ENCODE measurements around the gene MAP1LC3B2. TPM values are rescaled to one million over a fixed set of nuclear protein-coding genes. Genes with fewer than 3 reads are reported as not detected.

MAP1LC3B2 gene
- total RNA-seq, 4 donors from 2014 or later: 1.1 to 2.5 TPM; not detected in 2

DNA sequence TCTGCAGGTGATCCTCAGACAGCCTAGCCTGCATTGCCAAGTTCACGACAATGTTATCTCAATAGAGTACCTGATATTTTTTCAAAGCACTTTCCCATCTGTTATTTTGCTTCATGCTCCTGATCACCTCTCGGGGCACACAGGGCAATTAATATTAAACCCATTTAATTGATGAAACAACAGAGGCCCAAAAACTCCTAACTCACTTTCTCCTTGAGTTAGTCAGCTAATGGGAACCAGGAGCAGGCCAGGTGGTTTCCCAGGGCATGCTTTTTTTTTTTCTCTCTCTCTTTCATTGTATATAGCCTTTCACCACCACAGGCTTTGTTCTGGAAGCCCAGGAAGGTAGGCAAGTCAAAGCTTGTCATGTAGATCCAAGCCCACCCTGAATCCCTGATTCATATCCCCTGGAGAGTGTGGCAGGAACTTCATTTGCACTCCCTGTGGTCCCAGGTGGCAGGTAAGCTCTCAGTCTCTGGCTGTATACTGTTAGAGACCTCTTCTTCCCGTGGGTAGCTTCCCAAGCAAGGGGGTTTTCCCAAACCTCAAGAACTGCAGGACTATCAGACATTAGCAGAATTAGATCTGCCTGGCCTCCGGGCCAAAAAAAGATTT, 41.6 kb upstream of the MAP1LC3B2 start:
- H3K27ac ChIP-seq: no peak overlapping the region
- WGBS, 2 donors (ENCODE audit: low coverage in 1 of 2): 85 to 93% methylated on average over 3 to 4 of the region's 4 CpGs
- in situ Hi-C loops (cut with MboI; ENCODE audit: low pct_ligation_motif_present in 1 of 4, low pct_unique_long_range_greater_than_20kb in 1 of 4, low sequenced_read_pairs in 3 of 4): no loop called here

DNA sequence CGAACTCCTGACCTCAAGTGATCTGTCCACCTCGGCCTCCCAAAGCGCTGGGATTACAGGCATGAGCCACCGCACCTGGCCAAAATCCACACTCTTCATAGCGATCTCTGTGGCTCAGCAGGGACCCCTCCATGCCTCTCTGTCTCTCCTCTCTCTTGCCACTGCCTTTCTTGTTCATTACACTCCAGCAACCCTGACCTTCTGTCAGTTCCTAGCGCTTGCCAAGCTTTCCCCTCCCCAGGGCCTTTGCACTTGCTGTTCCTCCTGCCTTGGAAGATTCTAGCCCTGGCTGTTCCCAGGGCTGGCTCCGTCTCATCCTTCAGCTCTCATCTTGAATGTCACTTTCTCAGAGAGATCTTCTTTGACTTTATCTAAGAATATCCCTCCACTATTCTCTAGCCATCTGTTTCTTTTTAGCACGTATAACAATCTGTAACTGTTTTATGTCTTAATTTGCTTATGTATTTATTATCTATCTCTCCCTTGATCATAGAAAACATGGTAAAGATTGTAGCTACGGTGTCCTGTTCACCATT, 38.9 kb upstream of the MAP1LC3B2 start:
- Histone ChIP-seq H3K27ac (no peak overlapping the region), H3K9me3 (no peaks in the 10 kb centered on the region), H3K27me3 (no peaks in the 10 kb centered on the region), H3K4me3 (no peak overlapping the region), H3K4me1 (peaks cover 0 to 5% (median under 1%) of the 10 kb centered on the region in 4 donors), H3K36me3 (no peaks in the 10 kb centered on the region)
- TF ChIP-seq EP300 (IDR thresholded peaks at IDR 0.05; ENCODE audit: low read depth) (no peak), POLR2A (IDR thresholded peaks at IDR 0.05) (no peak), POLR2AphosphoS5 (IDR thresholded peaks at IDR 0.05) (no peak)
- TF ChIP-seq, protein P1, sequence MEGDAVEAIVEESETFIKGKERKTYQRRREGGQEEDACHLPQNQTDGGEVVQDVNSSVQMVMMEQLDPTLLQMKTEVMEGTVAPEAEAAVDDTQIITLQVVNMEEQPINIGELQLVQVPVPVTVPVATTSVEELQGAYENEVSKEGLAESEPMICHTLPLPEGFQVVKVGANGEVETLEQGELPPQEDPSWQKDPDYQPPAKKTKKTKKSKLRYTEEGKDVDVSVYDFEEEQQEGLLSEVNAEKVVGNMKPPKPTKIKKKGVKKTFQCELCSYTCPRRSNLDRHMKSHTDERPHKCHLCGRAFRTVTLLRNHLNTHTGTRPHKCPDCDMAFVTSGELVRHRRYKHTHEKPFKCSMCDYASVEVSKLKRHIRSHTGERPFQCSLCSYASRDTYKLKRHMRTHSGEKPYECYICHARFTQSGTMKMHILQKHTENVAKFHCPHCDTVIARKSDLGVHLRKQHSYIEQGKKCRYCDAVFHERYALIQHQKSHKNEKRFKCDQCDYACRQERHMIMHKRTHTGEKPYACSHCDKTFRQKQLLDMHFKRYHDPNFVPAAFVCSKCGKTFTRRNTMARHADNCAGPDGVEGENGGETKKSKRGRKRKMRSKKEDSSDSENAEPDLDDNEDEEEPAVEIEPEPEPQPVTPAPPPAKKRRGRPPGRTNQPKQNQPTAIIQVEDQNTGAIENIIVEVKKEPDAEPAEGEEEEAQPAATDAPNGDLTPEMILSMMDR (IDR thresholded peaks at IDR 0.05): no peak
- in situ Hi-C loops (cut with MboI; ENCODE audit: low pct_ligation_motif_present in 1 of 4, low pct_unique_long_range_greater_than_20kb in 1 of 4, low sequenced_read_pairs in 3 of 4) (no loop called here), intact Hi-C loops (cut with DNase I; ENCODE audit: low total_unique reads) (no loop called here)
- WGBS, 2 donors (ENCODE audit: low coverage in 1 of 2): 96% methylated on average over 4 to 9 of the region's 9 CpGs
- no peak for DNase-seq

More for the DNA sequence above, 41.6 kb upstream of the MAP1LC3B2 start:
- Histone ChIP-seq H3K4me1 (no peaks in the 10 kb centered on the region), H3K27me3 (no peaks in the 10 kb centered on the region), H3K9me3 (no peaks in the 10 kb centered on the region), H3K36me3 (no peaks in the 10 kb centered on the region), H3K4me3 (no peak overlapping the region)
- TF ChIP-seq POLR2A (IDR thresholded peaks at IDR 0.05): no peak
- intact Hi-C loops (cut with DNase I; ENCODE audit: low total_unique reads): no loop called here
- no peak for DNase-seq

GRCh38 chr12:116520801-116521471, 38.2 kb upstream of the MAP1LC3B2 start:
- WGBS, 2 donors (ENCODE audit: low coverage in 1 of 2): 55 to 71% methylated on average over 5 to 15 of the region's 15 CpGs
- TF ChIP-seq, protein P1 (IDR thresholded peaks at IDR 0.05): no peak
- TF ChIP-seq EP300 (IDR thresholded peaks at IDR 0.05; ENCODE audit: low read depth) (no peak), POLR2A (IDR thresholded peaks at IDR 0.05) (no peak), POLR2AphosphoS5 (IDR thresholded peaks at IDR 0.05) (no peak)
- peaks cover 0 to 12% (median 4%) of the 10 kb centered on the region in 4 donors for H3K4me1 ChIP-seq
- DNase-seq: no peak
- no peaks in the 10 kb centered on the region for H3K36me3 ChIP-seq
- H3K9me3 ChIP-seq: no peaks in the 10 kb centered on the region
- intact Hi-C loops (cut with DNase I; ENCODE audit: low total_unique reads) (no loop called here), in situ Hi-C loops (cut with MboI; ENCODE audit: low pct_ligation_motif_present in 1 of 4, low pct_unique_long_range_greater_than_20kb in 1 of 4, low sequenced_read_pairs in 3 of 4) (no loop called here)
- no peak overlapping the region for H3K27ac ChIP-seq
- H3K27me3 ChIP-seq: no peaks in the 10 kb centered on the region
- no peak overlapping the region for H3K4me3 ChIP-seq

DNA sequence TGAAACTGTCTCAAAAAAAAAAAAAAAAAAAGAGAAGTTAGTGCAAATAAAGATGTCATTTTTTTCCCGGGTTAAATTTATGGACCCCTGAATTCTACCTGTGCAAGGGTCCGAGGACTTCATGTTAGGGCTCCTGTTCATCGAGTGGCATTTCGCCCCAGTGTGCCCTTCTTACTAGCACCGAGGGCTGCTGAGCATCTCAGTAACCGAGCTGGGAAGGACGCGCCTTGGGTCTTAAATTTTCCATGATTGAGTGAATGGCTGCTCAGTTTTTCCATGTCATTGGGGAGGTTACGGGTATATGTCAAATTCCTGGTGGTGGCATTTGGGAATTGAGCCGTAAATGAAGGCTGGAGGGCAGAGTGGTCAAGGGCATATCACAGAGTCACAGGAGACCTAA, 34.9 kb upstream of the MAP1LC3B2 start:
- H3K36me3 ChIP-seq: no peaks in the 10 kb centered on the region
- no peak overlapping the region for H3K27ac ChIP-seq
- no peaks in the 10 kb centered on the region for H3K9me3 ChIP-seq
- no peaks in the 10 kb centered on the region for H3K27me3 ChIP-seq
- WGBS, 2 donors (ENCODE audit: low coverage in 1 of 2): 89 to 95% methylated on average over 3 to 10 of the region's 10 CpGs
- in situ Hi-C loops (cut with MboI; ENCODE audit: low pct_ligation_motif_present in 1 of 4, low pct_unique_long_range_greater_than_20kb in 1 of 4, low sequenced_read_pairs in 3 of 4) (no loop called here), intact Hi-C loops (cut with DNase I; ENCODE audit: low total_unique reads) (no loop called here)
- no peak for DNase-seq
- no peak for TF ChIP-seq EP300 (IDR thresholded peaks at IDR 0.05; ENCODE audit: low read depth)
- no peak for TF ChIP-seq POLR2AphosphoS5 (IDR thresholded peaks at IDR 0.05)
- TF ChIP-seq, protein P1 (IDR thresholded peaks at IDR 0.05): no peak
- no peak for TF ChIP-seq POLR2A (IDR thresholded peaks at IDR 0.05)
- no peak overlapping the region for H3K4me3 ChIP-seq
- H3K4me1 ChIP-seq: peaks cover 4 to 31% (median 11%) of the 10 kb centered on the region in 4 donors
